ENCODE data around the gene ZSWIM9. TPM values are rescaled to one million over a fixed set of nuclear protein-coding genes. Genes with fewer than 3 reads are reported as not detected.

Gene ZSWIM9
- total and polyA plus RNA-seq, 4 donors, result 3.4 to 7.6 (median 4.3) TPM

GRCh38 chr19:48133094-48133493 is 37.4 kb upstream of the ZSWIM9 start:
- Histone ChIP-seq H3K9me3 (ENCODE audit: control insufficient read depth in 4 of 4, insufficient read depth in 3 of 4, low read length in 3 of 4) (no peaks in the 10 kb centered on the region), H3K27me3 (ENCODE audit: control insufficient read depth in 3 of 3, insufficient read depth in 3 of 3, low read length in 2 of 3) (no peaks in the 10 kb centered on the region), H3K36me3 (ENCODE audit: control insufficient read depth in 4 of 4, insufficient read depth in 4 of 4, low read length in 4 of 4) (peaks cover 0 to 17% (median 5%) of the 10 kb centered on the region in 4 donors), H3K27ac (ENCODE audit: low read depth in 1 of 2, low read length in 1 of 2) (no peak overlapping the region), H3K9ac (ENCODE audit: insufficient read depth in 1 of 2, low read length in 2 of 2) (no peak overlapping the region), H3K4me3 (no peak overlapping the region), H3K4me1 (ENCODE audit: control insufficient read depth in 5 of 5, insufficient read depth in 5 of 5, low read length in 5 of 5) (no peaks in the 10 kb centered on the region)
- DNase-seq (no peak), ATAC-seq (ENCODE audit: insufficient read depth, low FRiP score) (no peak)
- no peak for TF ChIP-seq CTCF (IDR thresholded peaks at IDR 0.05; ENCODE audit: control extremely low read depth, extremely low read depth)
- 86 to 96% methylated on average over 6 of the region's 6 CpGs for WGBS, 2 donors

- Histone ChIP-seq H3K27ac (ENCODE audit: low read depth in 1 of 2, low read length in 1 of 2) (no peak overlapping the region), H3K4me3 (no peak overlapping the region), H3K9ac (ENCODE audit: insufficient read depth in 1 of 2, low read length in 2 of 2) (no peak overlapping the region), H3K27me3 (ENCODE audit: control insufficient read depth in 3 of 3, insufficient read depth in 3 of 3, low read length in 2 of 3) (no peaks in the 10 kb centered on the region), H3K4me1 (ENCODE audit: control insufficient read depth in 5 of 5, insufficient read depth in 5 of 5, low read length in 5 of 5) (no peaks in the 10 kb centered on the region), H3K9me3 (ENCODE audit: control insufficient read depth in 4 of 4, insufficient read depth in 3 of 4, low read length in 3 of 4) (no peaks in the 10 kb centered on the region), H3K36me3 (ENCODE audit: control insufficient read depth in 4 of 4, insufficient read depth in 4 of 4, low read length in 4 of 4) (peaks cover 0 to 15% (median 2%) of the 10 kb centered on the region in 4 donors)
- 75 to 80% methylated on average over 8 of the region's 8 CpGs for WGBS, 2 donors
- no peak for DNase-seq
- no peak for ATAC-seq (ENCODE audit: insufficient read depth, low FRiP score)
- TF ChIP-seq CTCF (IDR thresholded peaks at IDR 0.05; ENCODE audit: control extremely low read depth, extremely low read depth), result no peak
These were observed 35.1 kb upstream of the ZSWIM9 start for GRCh38 chr19:48135411-48135810.

GRCh38 chr19:48136547-48136946 is 33.9 kb upstream of the ZSWIM9 start:
- H3K4me3 ChIP-seq, result no peak overlapping the region
- no peaks in the 10 kb centered on the region for H3K9me3 ChIP-seq (ENCODE audit: control insufficient read depth in 4 of 4, insufficient read depth in 3 of 4, low read length in 3 of 4)
- DNase-seq (no peak), ATAC-seq (ENCODE audit: insufficient read depth, low FRiP score) (no peak)
- peaks cover 0 to 11% (median 3%) of the 10 kb centered on the region in 4 donors for H3K36me3 ChIP-seq (ENCODE audit: control insufficient read depth in 4 of 4, insufficient read depth in 4 of 4, low read length in 4 of 4)
- 90 to 98% methylated on average over 4 of the region's 4 CpGs for WGBS, 2 donors
- H3K9ac ChIP-seq (ENCODE audit: insufficient read depth in 1 of 2, low read length in 2 of 2), result no peak overlapping the region
- no peaks in the 10 kb centered on the region for H3K4me1 ChIP-seq (ENCODE audit: control insufficient read depth in 5 of 5, insufficient read depth in 5 of 5, low read length in 5 of 5)
- H3K27ac ChIP-seq (ENCODE audit: low read depth in 1 of 2, low read length in 1 of 2), result no peak overlapping the region
- no peak for TF ChIP-seq CTCF (IDR thresholded peaks at IDR 0.05; ENCODE audit: control extremely low read depth, extremely low read depth)
- no peaks in the 10 kb centered on the region for H3K27me3 ChIP-seq (ENCODE audit: control insufficient read depth in 3 of 3, insufficient read depth in 3 of 3, low read length in 2 of 3)

- Histone ChIP-seq H3K4me1 (ENCODE audit: control insufficient read depth in 5 of 5, insufficient read depth in 5 of 5, low read length in 5 of 5) (no peaks in the 10 kb centered on the region), H3K27me3 (ENCODE audit: control insufficient read depth in 3 of 3, insufficient read depth in 3 of 3, low read length in 2 of 3) (no peaks in the 10 kb centered on the region), H3K36me3 (ENCODE audit: control insufficient read depth in 4 of 4, insufficient read depth in 4 of 4, low read length in 4 of 4) (peaks cover 0 to 9% (median 2%) of the 10 kb centered on the region in 4 donors), H3K9me3 (ENCODE audit: control insufficient read depth in 4 of 4, insufficient read depth in 3 of 4, low read length in 3 of 4) (no peaks in the 10 kb centered on the region), H3K4me3 (no peak overlapping the region), H3K9ac (ENCODE audit: insufficient read depth in 1 of 2, low read length in 2 of 2) (no peak overlapping the region), H3K27ac (ENCODE audit: low read depth in 1 of 2, low read length in 1 of 2) (no peak overlapping the region)
- ATAC-seq (ENCODE audit: insufficient read depth, low FRiP score) (no peak), DNase-seq (no peak)
- no peak for TF ChIP-seq CTCF (IDR thresholded peaks at IDR 0.05; ENCODE audit: control extremely low read depth, extremely low read depth)
- WGBS, 2 donors, result 95 to 96% methylated on average over 26 of the region's 26 CpGs
These were observed 33.1 kb upstream of the ZSWIM9 start for GRCh38 chr19:48137411-48137810.
